Muscle layer of colon (tissue), 2 donors: ENCODE data around the gene TREML1.

Source experiments
- H3K27ac ChIP-seq: one replicate; pipeline ENCODE4 v1.7.0; 2013; ENCODE audit warnings: low read depth, mild to moderate bottlenecking, low read length, moderate library complexity
- H3K27me3 ChIP-seq, 2 donors: one replicate each; pipeline ENCODE4 v1.7.0; 2013; ENCODE audit warnings: low read length in 2 of 2, mild to moderate bottlenecking in 2 of 2; ENCODE audit not compliant: insufficient read depth in 2 of 2, control insufficient read depth in 1 of 2
- H3K36me3 ChIP-seq: one replicate; pipeline ENCODE4 v1.7.0; 2013; ENCODE audit warnings: mild to moderate bottlenecking, low read length; ENCODE audit not compliant: insufficient read depth
- H3K4me1 ChIP-seq: one replicate; pipeline ENCODE4 v1.7.0; 2013; ENCODE audit warnings: mild to moderate bottlenecking, low read length; ENCODE audit not compliant: insufficient read depth
- H3K4me3 ChIP-seq, 2 donors: one replicate each; pipeline ENCODE4 v1.7.0; 2013; ENCODE audit warnings: low read length in 2 of 2, low read depth in 1 of 2, mild to moderate bottlenecking in 1 of 2, moderate library complexity in 1 of 2
- H3K9ac ChIP-seq: one replicate; pipeline ENCODE4 v1.7.0; 2013; ENCODE audit warnings: low read length
- H3K9me3 ChIP-seq: one replicate; pipeline ENCODE4 v1.7.0; 2013; ENCODE audit warnings: mild to moderate bottlenecking, low read length
- donor health status: abdominal sarcoma.
- donor health status: Adenocarcinoma of cecum.

Gene TREML1

GRCh38 chr6:41175084-41175483 is 20.9 kb upstream of the TREML1 start:
- Histone ChIP-seq H3K9me3 (no peaks in the 10 kb centered on the region), H3K36me3 (no peaks in the 10 kb centered on the region), H3K27me3 (no peaks in the 10 kb centered on the region), H3K4me3 (no peak overlapping the region), H3K27ac (no peak overlapping the region), H3K4me1 (no peaks in the 10 kb centered on the region), H3K9ac (no peak overlapping the region)

DNA sequence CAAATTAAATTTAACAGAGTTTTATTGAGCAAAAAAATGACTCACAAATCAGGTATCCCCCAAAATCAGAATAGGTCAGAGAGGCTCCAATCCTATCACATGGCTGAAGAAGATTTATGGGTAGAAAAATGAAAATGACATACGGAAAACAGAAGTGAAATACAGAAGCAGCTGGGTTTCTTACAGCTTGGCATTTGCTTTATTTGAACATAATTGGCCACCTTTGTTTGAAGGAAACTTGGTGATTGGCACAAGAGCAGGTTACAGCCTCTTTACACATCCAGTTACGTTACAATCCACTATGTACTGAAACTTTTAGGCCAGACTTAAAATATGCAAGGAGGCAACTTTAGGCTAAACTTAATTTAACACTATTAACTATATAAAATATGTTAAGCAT is 20.5 kb upstream of the TREML1 start:
- H3K4me3 ChIP-seq = no peak overlapping the region
- H3K36me3 ChIP-seq = no peaks in the 10 kb centered on the region
- H3K27me3 ChIP-seq = no peaks in the 10 kb centered on the region
- H3K27ac ChIP-seq = no peak overlapping the region
- H3K9me3 ChIP-seq = no peaks in the 10 kb centered on the region
- no peaks in the 10 kb centered on the region for H3K4me1 ChIP-seq
- no peak overlapping the region for H3K9ac ChIP-seq

GRCh38 chr6:41171908-41172307 is 17.8 kb upstream of the TREML1 start:
- no peaks in the 10 kb centered on the region for H3K9me3 ChIP-seq
- H3K36me3 ChIP-seq = no peaks in the 10 kb centered on the region
- no peak overlapping the region for H3K9ac ChIP-seq
- no peak overlapping the region for H3K4me3 ChIP-seq
- H3K27ac ChIP-seq = no peak overlapping the region
- no peaks in the 10 kb centered on the region for H3K4me1 ChIP-seq
- H3K27me3 ChIP-seq = no peaks in the 10 kb centered on the region

DNA sequence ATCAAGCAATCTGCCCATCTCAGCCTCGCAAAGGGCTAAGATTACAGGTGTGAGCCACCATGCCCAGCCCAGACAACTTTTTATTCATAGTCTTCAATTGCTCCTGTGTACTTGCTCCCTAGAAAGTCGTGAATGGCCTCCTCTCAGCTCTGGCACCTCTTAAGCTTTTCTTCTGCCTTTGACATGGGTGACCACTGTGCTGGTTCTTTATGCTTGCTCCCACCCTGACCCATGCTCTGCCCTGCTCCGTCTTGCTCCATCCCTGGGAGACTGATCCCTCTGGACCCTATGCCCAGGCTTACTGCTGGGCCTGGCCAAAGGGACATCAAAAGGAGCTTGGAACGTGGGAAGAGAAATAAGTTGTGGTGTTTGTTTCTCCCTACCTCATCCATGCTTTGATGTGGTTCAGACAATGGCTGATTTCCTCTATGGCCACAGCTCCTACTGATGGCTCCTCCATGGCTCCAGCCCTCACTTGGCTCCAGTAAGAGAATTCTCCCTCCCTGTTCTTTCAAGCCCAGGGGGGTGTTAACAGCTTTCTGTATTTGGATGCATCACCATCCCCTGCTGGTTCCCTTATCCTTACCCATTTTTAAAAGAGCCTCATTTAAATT is 16.5 kb upstream of the TREML1 start:
- H3K9me3 ChIP-seq = no peaks in the 10 kb centered on the region
- no peak overlapping the region for H3K27ac ChIP-seq
- H3K4me3 ChIP-seq = no peak overlapping the region

GRCh38 chr6:41167173-41167963 is 13.2 kb upstream of the TREML1 start:
- no peaks in the 10 kb centered on the region for H3K36me3 ChIP-seq
- H3K4me1 ChIP-seq = no peaks in the 10 kb centered on the region
- no peak overlapping the region for H3K4me3 ChIP-seq
- H3K9ac ChIP-seq = no peak overlapping the region
- H3K27ac ChIP-seq = no peak overlapping the region
- no peaks in the 10 kb centered on the region for H3K9me3 ChIP-seq
- no peaks in the 10 kb centered on the region for H3K27me3 ChIP-seq

More for the DNA sequence above, 16.5 kb upstream of the TREML1 start:
- Histone ChIP-seq H3K36me3 (no peaks in the 10 kb centered on the region), H3K4me1 (no peaks in the 10 kb centered on the region), H3K27me3 (no peaks in the 10 kb centered on the region), H3K9ac (no peak overlapping the region)

- Histone ChIP-seq H3K9me3 (no peaks in the 10 kb centered on the region), H3K4me3 (no peak overlapping the region), H3K27me3 (peaks cover 0 to 9% of the 10 kb centered on the region in 2 donors), H3K4me1 (no peaks in the 10 kb centered on the region), H3K36me3 (no peaks in the 10 kb centered on the region), H3K27ac (no peak overlapping the region), H3K9ac (no peak overlapping the region)
Observed at GRCh38 chr6:41164551-41165120, 10.5 kb upstream of the TREML1 start.

- Histone ChIP-seq H3K4me3 (no peak overlapping the region), H3K36me3 (no peaks in the 10 kb centered on the region), H3K4me1 (no peaks in the 10 kb centered on the region), H3K27me3 (peaks cover 0 to 9% of the 10 kb centered on the region in 2 donors), H3K27ac (no peak overlapping the region), H3K9me3 (no peaks in the 10 kb centered on the region), H3K9ac (no peak overlapping the region)
Observed at GRCh38 chr6:41163419-41163717, 9.2 kb upstream of the TREML1 start.

DNA sequence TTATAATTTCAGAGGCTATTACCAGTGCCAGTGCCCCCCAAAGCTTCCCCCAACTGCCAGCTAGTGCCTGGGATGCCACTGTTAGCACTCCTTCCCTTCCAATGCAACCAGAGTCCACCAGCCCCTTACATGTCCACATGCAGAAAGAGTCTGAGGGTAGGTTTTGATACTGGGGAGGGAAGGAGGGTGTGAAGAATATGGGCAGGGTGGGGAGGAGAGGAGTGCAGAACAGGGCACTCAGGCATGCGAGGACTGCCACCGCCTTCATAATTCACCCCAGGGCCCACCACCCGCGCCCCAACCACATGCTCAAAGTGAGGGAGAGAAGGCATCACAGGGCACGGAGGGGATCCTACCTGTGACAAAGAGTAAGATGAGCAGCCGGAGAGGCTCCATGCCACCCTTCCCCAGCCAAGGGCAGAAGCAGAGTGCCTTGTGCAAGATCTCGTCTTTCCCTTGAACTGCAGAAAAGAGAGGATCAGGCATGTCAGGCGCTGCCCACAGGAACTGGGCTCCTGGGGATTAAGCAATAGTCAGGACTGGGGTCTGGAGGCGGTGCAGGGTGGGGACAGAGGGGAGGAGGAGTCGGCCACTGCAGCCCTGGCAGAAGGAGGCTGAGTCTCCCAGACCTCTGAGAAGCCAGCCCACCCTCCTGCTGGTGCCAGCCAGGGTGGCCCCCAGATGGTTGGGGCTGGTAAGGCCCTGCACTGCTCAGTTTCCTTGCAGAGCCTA is 8.7 kb upstream of the TREML1 start, which contains the start of gene TREM2:
TREM2 (minus strand) TSS at position 430 of the 732 bp plus-strand sequence; CDS start at position 396, 34 bp downstream.
- no peak within 1 kb of the TSS for H3K27ac ChIP-seq

DNA sequence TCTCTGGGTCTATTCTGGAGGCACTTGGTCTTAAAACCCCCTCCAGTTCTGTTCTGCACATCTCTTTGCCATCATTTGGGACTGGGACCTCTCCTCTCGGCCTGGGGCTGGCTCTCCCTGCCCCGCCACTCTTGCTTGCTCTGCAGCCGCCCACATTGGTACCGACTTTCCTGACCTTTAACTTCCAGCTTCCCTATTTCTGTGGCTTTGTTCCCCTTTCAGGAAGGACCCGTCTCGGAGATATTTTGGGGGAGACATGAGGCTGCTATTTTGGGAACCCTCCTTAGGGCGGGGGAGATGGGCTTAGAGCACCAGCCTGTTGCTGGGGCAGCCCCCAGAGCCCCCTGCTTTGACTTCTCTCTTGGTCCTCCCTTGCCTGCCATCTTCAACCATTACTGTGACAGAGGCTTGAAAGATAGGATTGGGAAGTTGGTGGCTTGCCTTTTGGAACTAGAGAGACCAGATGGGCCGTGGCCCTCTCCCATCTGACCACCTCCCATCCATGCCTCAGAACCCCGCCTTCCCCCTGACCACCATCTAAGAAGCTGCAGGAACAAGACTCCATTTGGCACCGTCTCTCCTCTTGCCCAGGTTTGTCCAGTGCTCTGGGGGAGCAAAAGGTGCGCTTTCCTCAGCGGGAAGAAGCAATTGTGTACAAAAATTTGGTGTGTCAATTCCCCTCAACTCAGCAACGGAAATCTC is 7.9 kb upstream of the TREML1 start:
- H3K36me3 ChIP-seq = no peaks in the 10 kb centered on the region
- no peak overlapping the region for H3K4me3 ChIP-seq
- no peak overlapping the region for H3K9ac ChIP-seq
- no peak overlapping the region for H3K27ac ChIP-seq
- no peaks in the 10 kb centered on the region for H3K9me3 ChIP-seq
- H3K4me1 ChIP-seq = no peaks in the 10 kb centered on the region
- H3K27me3 ChIP-seq = peaks cover 0 to 9% of the 10 kb centered on the region in 2 donors

More for the DNA sequence above, 8.7 kb upstream of the TREML1 start, which contains the start of gene TREM2:
- Histone ChIP-seq H3K4me3 (no peak within 1 kb of the TSS), H3K9ac (no peak within 1 kb of the TSS), H3K36me3 (no peaks in the 10 kb centered on the region), H3K9me3 (no peaks in the 10 kb centered on the region), H3K27me3 (peaks cover 0 to 9% of the 10 kb centered on the region in 2 donors), H3K4me1 (no peaks in the 10 kb centered on the region)

GRCh38 chr6:41161380-41161779 is 7.2 kb upstream of the TREML1 start:
- H3K27me3 ChIP-seq = peaks cover 0 to 9% of the 10 kb centered on the region in 2 donors
- H3K9ac ChIP-seq = no peak overlapping the region
- H3K27ac ChIP-seq = no peak overlapping the region
- H3K36me3 ChIP-seq = no peaks in the 10 kb centered on the region
- no peaks in the 10 kb centered on the region for H3K4me1 ChIP-seq
- H3K4me3 ChIP-seq = no peak overlapping the region
- H3K9me3 ChIP-seq = no peaks in the 10 kb centered on the region

GRCh38 chr6:41160933-41161332 is 6.8 kb upstream of the TREML1 start:
- no peaks in the 10 kb centered on the region for H3K36me3 ChIP-seq
- no peak overlapping the region for H3K27ac ChIP-seq
- H3K27me3 ChIP-seq = peaks cover 0 to 9% of the 10 kb centered on the region in 2 donors
- H3K9ac ChIP-seq = no peak overlapping the region
- H3K4me1 ChIP-seq = no peaks in the 10 kb centered on the region
- H3K9me3 ChIP-seq = no peaks in the 10 kb centered on the region
- H3K4me3 ChIP-seq = no peak overlapping the region
